NCI-H774 (cell line): Measurements from ENCODE around the gene GPSM1.
A peak's percentile ranks its signal among the peaks of the same experiment; 100 is the strongest.

Experiments
- DNase-seq: peaks from one replicate; lab custom pipeline; 2025; lab: John Stamatoyannopoulos, UW

Gene GPSM1

DNA sequence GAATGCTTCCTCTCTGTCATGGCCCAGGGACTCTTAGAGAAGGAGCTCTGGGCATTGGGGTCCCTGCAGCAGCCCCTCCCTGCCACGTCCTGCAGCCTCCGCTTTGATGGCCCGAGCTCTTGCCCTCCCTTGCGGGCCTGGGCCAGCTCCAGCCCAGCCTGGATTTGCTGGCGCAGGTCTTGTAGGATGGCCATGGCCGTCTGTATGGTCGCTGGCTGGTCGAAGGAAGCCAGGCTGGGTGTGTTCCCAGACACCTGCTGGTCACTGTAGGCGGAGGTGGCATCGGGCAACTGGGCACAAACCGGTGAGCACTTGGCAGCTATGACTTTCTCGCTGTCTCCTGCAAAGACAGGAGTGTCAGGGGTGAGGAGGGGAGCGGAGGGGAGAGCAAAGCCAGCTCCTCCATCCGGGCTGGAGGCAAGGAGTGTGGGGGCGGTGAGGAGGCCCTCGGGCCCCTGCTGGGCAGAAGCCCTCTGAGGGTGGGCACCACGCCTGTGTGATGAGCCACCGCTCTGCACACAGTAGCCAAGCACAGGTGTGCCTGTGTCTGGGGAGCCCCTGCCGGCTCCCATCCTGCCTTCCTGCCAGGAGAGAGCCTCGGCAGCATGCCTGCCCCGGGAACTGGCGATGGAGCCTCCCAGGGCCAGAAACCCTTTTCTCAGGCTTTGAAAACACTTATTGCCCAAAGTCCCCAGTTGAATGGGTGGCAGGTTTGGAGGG is 35.9 kb upstream of the GPSM1 start:
- no peak for DNase-seq

DNA sequence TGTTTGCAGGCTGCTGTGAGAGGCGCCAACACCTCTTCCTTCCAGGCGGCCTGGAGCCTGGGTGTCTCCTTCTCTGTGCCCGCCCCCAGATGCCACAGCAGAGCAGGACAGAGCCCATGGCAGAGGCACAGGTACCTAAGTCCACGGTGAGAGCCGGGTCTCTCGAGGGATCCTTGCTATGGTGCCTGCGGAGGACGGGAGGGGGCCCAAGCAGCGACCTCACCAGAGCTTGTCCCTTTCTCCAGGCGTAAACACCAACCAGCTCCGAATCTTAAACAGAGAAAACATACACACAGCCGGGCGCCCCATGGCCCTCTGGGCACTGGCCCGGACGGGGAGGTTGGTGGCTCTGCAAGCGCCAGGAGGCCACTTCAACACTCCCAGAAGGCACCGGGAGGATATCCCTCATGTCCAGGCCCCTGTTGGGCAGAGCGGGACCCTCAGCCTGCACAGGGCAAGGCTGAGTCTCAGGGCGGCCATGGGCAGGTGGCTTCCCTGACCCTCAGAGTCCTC is 35.3 kb upstream of the GPSM1 start:
- DNase-seq = no peak

DNA sequence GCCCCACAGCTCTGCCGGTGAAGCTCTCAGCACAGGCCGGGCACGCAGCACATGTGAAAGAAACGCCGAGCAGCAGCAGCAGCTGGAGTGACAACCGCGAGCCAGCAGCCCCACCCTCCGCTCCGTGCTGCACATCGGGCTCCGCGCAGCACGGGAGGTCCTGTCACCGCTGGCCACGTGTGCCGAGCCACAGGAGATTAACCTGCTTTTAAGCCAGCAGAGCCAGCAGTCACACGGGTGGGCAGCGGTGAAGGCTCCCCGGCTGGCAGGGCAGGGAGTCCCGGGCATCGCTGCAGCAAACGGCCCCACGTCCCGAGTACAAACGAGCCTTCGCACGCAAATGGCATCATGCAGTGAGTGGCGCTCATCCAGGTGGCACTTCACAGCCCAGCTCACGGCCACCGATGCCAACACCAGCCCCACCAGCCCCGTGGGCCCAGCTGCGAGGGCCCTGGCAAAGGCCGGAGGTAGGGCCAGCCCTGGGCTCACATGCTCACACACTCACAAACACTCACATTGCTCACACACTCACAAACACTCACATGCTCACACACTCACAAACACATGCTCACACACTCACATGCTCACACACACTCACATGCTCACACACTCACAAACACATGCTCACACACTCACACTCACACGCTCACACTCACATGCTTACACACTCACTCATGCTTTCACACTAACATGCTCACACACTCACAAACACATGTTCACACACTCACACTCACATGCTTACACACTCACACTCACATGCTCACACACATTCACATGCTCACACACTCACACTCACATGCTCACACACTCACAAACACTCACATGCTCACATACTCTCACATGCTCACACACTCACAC is 34.5 kb upstream of the GPSM1 start:
- peak; percentile 44 for DNase-seq

DNA sequence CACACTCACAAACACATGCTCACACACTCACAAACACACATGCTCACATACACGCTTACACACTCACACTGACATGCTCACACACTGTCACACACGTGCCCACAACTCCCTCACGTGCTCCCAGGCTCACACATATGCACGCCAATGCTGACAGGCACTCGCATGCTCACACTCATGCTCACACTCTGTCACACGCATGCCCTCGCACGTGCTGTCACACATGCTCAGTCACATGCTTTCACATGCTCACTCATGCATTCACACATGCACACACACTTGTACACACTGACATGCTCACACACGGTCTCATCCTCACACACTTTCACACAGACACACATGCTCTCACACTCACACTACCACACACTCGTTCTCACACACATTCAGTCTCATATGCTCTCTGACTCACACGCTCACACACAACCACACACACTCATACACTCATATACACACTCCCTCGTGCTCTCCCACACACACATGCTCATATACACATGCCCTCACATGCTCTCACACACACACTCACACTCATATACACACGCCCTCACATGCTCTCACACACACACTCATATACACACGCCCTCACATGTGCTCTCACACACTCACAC is 33.8 kb upstream of the GPSM1 start:
- DNase-seq = no peak

DNA sequence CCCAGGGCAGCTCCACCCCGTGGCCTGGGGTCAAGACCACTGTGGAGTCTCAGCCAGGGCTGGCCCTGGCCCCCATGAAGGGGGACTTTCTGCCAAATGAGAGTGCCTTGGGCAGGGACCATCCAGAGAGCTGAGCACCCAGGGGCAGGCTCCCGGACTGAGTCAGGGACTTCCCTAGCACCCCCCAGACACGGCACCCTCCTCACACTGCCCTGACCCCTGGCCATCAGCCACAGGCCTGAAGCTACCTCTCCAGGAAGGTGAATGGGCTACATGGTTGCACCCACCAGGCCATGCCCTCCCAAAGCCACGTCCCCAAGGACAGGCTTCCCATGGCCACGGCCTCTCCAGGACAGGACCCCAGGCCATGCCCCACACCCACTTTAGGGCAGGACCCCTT is 32.9 kb upstream of the GPSM1 start:
- DNase-seq = no peak

DNA sequence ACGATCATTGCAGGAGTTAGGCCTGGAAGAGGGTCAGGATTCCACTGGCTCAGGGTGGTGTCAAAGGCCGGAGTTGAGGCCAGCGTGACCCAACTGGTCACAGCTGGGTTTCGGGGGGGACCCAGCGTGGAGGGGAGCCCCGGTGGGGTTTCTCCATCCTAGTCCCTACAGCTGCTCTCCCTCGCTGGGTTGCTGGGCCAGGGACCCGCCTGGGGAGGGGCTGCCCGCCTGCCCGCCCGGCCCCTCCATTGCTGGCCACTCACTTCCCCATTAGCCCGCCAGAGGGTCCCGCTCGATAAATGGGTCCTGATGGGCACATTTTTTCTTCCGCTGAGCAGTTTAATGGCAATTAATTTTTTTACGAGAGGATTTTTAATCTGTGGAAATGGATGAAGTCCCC is 32.3 kb upstream of the GPSM1 start:
- DNase-seq = no peak

DNA sequence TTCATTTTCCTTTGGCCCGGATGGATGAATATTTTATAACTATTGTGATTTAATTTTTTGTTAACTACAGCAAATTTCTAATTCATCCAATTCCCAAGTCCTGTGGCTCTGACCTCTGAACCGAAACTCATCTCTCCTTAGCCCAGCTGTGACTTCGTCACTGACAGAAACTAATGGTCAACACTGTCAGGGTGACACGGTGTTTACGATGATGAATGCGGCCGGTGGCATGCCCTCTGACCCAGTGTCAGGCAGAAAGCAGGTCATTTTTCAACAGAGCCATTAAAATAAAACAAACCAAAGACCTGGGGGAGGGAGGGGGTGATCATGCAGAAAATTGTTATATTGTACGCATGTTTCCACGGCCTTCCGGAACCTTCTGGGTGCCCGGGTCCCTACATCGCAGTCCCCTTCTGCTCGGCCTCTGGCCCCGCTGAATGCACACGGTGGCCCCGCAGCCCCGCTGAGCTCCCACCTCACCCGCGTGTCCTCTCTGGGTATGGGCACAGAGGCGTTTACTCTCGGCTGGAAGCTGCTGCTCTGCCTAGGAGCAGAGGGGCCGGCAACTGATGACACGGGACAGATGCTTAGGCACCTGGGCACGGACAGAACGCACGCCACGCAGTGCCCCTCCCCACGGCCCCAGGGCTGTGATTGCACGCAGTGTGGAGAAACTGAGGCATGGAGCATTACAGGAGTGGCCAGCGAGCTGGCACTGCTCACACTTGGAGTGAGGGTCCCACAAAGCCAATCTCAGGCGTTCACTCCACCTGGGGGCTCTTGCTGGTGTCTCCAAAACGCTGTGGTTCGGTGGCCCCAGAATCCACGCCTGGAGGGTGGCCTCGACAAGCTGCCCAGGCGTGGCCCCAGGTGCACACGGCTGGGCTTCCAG is 31.6 kb upstream of the GPSM1 start:
- DNase-seq = no peak

DNA sequence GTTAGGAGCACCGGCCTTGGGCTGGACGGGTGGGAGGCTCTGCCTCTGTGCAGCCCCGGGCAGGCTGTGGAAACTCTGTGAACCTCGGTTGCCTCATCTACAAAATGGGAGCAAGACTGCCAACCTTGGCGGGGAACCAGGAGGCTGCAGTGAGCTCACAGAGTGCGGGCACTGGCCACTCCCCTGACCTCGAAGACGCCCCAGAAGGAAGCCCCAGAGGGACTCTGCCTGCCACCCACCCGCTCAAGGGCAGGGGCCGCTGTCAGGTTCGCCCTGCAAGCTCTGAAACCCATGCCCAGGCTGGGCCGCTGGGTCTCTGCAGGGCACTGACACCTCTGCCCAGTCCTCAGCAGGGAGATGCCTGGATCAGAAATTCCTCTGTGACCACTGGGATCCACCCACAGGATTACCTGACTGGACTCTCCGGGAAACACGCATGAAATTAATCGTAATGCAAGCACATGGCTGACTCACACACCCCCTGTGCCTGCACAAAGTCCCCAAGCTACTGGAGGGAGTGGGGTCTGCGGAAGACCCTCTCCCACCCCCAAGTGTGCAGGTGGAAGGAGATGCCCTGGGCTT is 30.8 kb upstream of the GPSM1 start:
- no peak for DNase-seq

DNA sequence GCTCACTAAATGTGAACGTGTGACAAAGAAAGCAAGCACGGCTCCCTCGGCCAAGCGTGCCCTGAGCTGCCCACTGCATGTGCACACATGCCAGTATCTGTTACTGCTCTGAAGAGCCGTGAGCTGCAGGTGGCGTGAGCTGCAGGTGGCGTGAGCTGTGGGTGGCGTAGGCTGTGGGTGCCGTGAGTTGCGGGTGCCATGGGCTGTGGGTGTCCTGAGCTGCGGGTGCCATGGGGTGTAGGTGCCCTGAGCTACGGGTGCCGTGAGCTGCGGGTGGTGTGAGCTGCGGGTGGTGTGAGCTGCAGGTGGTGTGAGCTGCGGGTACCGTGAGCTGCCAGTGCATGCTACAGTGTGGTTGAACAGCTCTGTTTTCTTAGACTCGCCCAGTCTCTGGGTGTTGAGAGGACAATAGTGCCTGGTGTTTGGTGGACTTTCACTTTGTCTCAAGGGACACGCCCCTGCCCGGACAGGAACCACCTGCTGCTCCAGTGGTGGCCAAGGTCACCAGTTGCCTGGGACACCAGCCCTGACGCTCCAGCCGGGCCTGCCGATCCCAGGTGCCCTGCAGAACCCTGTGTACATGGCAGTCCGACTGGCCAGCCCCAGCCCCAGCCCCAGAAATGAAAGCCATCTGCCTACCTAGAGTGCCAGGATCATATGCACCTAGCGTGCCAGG is 30.2 kb upstream of the GPSM1 start:
- peak; percentile 81 for DNase-seq

DNA sequence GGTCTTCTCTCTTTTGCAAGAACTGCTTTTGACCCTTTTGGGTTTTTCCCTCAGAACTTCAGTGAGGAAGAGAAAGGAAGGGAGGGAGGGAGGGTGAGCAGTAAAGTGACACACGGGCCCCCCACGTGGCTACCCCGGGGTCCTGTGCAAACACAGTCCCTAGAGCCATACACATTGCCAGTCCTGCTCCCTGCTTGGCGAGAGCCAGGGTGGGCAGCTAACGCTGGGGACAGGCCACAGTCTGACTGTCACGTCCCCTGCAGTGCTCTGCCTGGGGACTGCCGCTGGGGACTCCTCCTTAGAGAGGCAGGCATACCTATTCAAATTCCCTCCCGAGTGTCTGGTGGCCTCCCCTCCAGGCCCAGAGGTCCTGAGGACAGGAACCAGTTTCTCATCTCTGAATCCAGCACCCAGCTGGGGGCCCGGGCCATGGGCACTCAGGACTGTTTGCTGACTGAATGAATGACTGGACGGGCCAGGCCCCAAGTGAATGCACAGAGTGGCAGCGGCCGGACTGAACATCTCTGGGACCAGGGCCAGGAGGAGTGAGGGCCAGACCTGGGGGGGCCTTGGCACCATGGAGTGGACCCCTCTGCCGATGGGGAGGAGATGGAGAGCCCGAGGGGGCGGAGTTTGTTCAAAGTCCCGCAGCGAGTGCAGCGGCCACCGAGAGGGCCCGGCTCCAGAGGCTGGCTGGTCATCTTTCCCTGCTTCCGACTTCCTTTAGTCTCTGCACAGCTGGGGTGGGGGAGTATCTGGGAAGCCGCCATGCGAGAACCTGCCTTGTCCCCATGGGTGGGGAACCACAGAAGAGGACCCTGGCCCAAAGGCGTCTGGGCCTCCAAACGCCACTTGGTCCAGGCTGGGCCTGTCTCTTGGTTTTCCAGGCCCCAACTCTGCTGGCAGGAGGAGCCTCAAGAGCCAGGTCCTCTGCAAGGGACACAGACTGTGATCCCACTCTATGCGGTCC is 29.3 kb upstream of the GPSM1 start:
- no peak for DNase-seq

DNA sequence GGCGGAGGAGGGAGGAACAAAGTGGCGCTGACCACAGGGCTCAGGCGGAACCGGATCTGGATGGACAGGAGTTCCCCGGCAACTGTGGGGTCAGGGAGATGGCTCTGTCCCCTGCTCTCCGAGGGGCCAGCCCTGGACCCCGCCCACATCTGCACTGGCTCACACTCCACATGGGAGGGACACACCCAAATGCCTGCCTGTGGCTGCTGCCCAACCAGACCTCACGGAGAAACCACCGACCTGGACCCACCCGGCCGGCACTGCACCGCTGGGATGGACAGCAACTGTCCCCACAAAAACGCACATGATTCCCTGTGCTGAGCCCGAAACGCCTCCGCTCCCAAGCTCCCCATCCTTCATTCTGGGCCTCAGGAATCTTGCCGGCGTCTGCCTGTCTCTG is 28.2 kb upstream of the GPSM1 start:
- no peak for DNase-seq

DNA sequence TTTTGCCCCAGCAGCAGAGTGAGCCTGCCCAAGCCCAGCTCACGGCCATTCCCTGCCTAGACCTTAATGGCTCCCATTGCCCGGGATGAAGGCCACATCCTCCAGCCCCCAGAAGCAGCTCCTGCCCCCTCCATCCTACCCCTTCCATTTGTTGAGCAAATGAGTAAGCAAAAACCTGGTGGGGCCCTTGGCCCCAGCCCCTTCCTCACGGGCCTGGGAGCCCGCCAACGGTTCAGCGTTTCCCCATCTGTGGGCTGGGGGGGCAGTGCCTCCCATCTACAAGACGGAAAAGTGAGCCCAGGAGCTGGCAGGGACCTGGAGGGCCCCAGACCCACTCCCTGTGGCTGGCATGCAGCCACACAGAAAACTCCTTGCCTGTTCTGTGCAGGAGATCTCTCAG is 27.8 kb upstream of the GPSM1 start:
- DNase-seq = no peak

DNA sequence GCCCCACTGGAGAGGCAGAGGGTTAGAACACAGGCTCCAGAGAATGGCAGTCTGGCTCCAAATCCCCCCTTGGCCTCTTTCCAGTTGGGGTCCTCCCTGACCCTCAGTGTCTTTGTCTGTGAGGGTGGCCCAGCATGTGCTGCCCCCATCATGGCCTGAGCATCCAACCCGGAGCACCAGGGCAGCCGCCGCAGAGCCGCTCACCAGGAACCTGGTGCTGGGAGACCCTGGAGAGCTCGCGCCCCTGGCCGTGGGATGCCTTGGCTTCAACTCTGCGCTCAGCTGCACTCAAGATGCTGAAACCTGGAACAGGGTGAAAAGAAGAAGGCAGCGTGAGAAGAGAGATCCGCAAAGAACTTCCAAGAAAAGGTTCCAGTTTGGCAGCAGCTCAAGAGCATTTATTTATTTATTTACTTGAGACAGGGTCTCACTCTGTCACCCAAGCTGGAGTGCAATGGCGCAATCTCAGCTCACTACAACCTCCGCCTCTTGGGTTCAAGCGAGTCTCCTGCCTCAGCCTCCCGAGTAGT is 27.3 kb upstream of the GPSM1 start:
- no peak for DNase-seq

DNA sequence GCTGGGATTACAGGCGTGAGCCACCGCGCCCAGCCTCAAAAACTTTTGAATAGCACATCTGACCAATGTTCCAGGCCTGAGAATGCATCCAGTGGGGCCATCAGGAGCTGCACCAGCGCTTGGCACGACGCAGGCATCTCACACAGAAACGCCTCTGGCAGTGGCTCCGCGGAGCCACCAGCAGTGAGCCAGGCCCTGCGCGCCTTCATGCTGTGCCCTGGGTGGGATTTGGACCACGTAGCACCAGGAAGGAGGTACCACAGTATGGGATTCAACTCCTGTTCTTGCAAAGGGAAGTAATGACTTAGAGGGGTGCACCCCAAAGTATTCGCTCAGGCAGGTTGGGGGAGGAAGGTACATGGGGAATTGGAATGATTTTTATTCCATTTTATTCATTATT is 26.5 kb upstream of the GPSM1 start:
- no peak for DNase-seq

DNA sequence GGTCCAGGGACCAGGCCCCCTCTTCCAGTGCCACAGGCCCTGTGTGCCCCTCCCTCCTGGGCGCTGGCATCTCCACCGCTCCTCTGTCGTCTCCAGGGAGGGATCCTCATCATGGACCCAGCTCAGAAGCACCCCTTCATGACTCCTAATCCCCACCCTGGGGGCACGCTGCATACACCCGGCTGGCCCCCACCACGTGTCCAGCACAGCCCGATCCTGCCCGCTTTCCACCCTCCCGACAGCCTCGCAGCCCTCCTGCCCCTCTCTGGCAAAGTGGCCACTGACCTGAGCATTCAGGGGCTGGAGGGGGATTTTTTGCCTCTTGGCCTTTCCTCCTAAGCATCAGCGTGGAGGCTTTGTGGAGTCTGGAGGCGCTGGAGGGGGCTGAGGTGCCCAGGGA is 24.8 kb upstream of the GPSM1 start:
- DNase-seq = no peak

DNA sequence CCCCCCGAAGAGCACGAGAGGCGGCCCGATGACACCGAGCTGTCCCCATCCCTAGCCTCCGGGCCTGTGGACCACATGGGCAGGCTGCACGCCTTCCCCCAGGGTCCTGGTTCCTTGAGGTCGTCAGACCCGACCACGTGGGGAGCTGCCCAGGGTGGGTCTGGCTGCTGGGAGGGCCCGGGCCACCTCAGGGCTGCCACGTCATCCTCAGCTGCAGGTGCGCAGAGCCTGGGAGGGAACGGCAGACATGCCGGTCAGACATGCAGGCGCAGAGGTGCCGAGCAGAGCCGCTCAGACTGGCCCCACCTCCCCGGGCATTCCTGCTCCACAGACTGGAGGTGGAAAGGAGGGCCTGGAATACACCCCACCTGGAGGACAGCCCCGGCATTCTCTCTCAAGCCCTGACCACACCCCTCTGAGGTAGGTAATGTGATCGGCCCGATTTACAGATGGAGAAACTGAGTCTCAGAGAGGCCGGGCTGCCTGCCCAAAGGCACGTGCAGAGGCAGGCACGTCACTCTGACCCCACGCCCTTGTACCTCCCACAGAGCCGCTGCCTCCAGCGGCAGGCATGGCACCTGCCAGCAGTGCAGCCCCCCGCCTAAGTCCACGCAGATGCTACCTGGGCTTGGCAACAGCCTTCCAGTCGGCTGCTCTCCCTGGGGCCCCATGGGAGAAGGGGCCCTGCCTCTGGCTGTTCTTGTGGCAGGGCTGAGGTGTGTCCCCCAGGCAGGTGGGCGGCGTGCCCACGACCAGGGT is 24.1 kb upstream of the GPSM1 start:
- DNase-seq = no peak

DNA sequence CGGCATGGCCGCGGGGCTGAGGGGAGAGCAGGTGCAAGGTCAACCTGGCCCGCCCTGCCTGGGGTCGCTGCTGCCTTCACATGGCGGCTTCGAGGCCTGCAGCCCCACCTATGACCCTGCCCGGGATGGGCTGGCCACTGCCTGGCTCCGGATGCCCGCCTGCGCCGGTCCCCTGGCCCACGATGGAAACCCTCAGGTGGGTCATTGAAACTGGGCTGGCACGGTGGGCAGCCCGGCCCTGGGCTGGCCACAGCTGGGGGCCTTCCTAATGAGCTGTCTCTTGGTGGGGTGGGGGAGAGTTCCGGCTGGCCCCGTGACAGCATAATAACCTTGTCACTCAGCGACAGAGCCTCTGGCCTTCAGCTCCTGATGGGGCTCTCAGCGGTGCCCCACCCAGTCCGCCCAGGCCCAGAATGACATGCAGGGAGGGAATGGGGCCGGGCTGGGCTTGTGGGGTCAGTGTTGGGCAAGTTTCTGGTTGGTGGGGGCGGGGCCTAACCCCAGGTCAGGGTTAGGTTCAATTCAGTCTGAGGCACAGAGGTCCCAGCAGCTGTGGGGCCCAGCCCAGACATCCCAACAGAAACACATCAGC is 23.4 kb upstream of the GPSM1 start, which contains the start of gene CCDC187:
TSS of gene CCDC187 (minus strand) at position 270 of the 592 bp plus-strand sequence. CDS start at position 6, 264 bp downstream.
- no peak for DNase-seq

DNA sequence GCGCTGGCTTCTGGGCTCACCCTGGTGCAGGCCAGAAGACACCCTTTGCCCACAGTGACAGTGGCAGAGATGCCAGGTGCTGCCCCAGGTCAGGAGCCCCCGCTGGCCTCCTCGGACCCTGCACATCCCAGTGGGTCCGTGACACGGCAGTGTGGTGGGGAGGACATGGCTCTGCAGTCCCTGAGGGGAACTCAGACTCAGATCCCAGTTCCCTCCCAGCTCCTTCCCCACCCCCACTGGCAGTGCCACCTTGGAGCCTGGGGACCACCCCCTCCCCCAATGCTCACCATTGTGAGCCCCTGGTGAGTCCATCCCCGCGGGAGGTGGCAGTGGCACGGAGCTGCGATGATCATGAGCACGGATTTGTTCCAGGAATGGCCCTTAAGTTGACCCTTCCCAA is 22.9 kb upstream of the GPSM1 start:
- no peak for DNase-seq
